CD14-positive monocyte (primary cell): ENCODE measurements around the gene NEUROD1. TPM values are rescaled to one million over a fixed set of nuclear protein-coding genes. Genes with fewer than 3 reads are reported as not detected.

Experiments
- DNase-seq, 3 donors: peaks; one replicate each; pipeline ENCODE4 v3.0.0-alpha.2; 2011 to 2022
- H2AFZ ChIP-seq: 2 replicates; pipeline ENCODE4 v1.6.0; 2012; ENCODE audit warnings: mild to moderate bottlenecking, low read depth, low read length, inconsistent platforms; ENCODE audit not compliant: insufficient read depth, poor library complexity, severe bottlenecking
- H3K27ac ChIP-seq, 2 donors: 1 replicate in 1 of 2; 2 replicates in 1 of 2; pipeline ENCODE4 v1.5.1; 2012 to 2013; ENCODE audit warnings: low read length in 2 of 2, control low read depth in 1 of 2, inconsistent platforms in 1 of 2, low read depth in 1 of 2, mild to moderate bottlenecking in 1 of 2
- H3K27me3 ChIP-seq, 2 donors: one replicate each; pipeline versions ENCODE4 v1.6.0 to v1.6.1; 2011 to 2013; ENCODE audit warnings: low read length in 2 of 2; ENCODE audit not compliant: control insufficient read depth in 2 of 2, insufficient read depth in 2 of 2
- H3K36me3 ChIP-seq, 2 donors: replicated peaks in 1 of 2; 1 replicate in 1 of 2; 2 replicates in 1 of 2; pipeline versions ENCODE4 v1.5.1 to v1.6.1; 2012 to 2013; ENCODE audit warnings: low read length in 2 of 2, control low read depth in 1 of 2, inconsistent platforms in 1 of 2, mild to moderate bottlenecking in 1 of 2; ENCODE audit not compliant: insufficient read depth in 2 of 2, control insufficient read depth in 1 of 2
- H3K4me1 ChIP-seq, 2 donors: 1 replicate in 1 of 2; 2 replicates in 1 of 2; pipeline versions ENCODE4 v1.5.1 to v1.6.1; 2012 to 2013; ENCODE audit warnings: low read length in 2 of 2, control low read depth in 1 of 2, inconsistent platforms in 1 of 2, mild to moderate bottlenecking in 1 of 2, moderate library complexity in 1 of 2; ENCODE audit not compliant: insufficient read depth in 2 of 2, control insufficient read depth in 1 of 2
- H3K4me2 ChIP-seq: replicated peaks from 2 replicates; pipeline ENCODE3; 2012; ENCODE audit warnings: low read length, moderate library complexity, mild to moderate bottlenecking; ENCODE audit not compliant: poor library complexity, severe bottlenecking; ENCODE audit errors: extremely low read depth
- H3K4me3 ChIP-seq, 3 experiments: fragments of 200-600 bp in 1 of 3; sonication (generic) in 1 of 3; replicated peaks in 1 of 3; 1 replicate in 2 of 3; 2 replicates in 1 of 3; pipeline ENCODE4 v1.5.1; 2011 to 2013; ENCODE audit warnings: low read length in 3 of 3, mild to moderate bottlenecking in 3 of 3, control low read depth in 2 of 3, low read depth in 2 of 3, inconsistent platforms in 1 of 3, moderate library complexity in 1 of 3
- H3K79me2 ChIP-seq: 2 replicates; pipeline ENCODE4 v1.6.0; 2012; ENCODE audit warnings: mild to moderate bottlenecking, control low read depth, inconsistent platforms, low read length, moderate library complexity; ENCODE audit not compliant: insufficient read depth
- H3K9ac ChIP-seq: 2 replicates; pipeline ENCODE4 v1.6.0; 2017; ENCODE audit warnings: low read length, mild to moderate bottlenecking; ENCODE audit not compliant: insufficient read depth, poor library complexity, severe bottlenecking
- H3K9me3 ChIP-seq, 2 donors: replicated peaks in 1 of 2; 1 replicate in 1 of 2; 2 replicates in 1 of 2; pipeline versions ENCODE4 v1.5.1 to v1.6.1; 2012 to 2013; ENCODE audit warnings: low read length in 2 of 2, control low read depth in 1 of 2; ENCODE audit not compliant: control insufficient read depth in 1 of 2, insufficient read depth in 1 of 2
- H4K20me1 ChIP-seq: 2 replicates; pipeline ENCODE4 v1.6.0; 2012; ENCODE audit warnings: mild to moderate bottlenecking, low read length, control low read depth, moderate library complexity; ENCODE audit not compliant: insufficient read depth
- H3K27ac Mint-ChIP-seq, 7 donors: one replicate each; pipeline ENCODE4 v1.8.0; 2020; ENCODE audit warnings: mild to moderate bottlenecking in 7 of 7, mixed read lengths in 7 of 7, moderate library complexity in 6 of 7, inconsistent platforms in 2 of 7
- H3K27me3 Mint-ChIP-seq, 3 donors: one replicate each; pipeline ENCODE4 v1.8.0; 2021 to 2022; ENCODE audit warnings: low read depth in 3 of 3, mild to moderate bottlenecking in 3 of 3, mixed read lengths in 3 of 3, moderate library complexity in 3 of 3, inconsistent platforms in 1 of 3
- H3K36me3 Mint-ChIP-seq, 2 donors: one replicate each; pipeline ENCODE4 v1.8.0; 2020; ENCODE audit warnings: mixed read lengths in 2 of 2, inconsistent platforms in 1 of 2, mild to moderate bottlenecking in 1 of 2
- H3K4me1 Mint-ChIP-seq: one replicate; pipeline ENCODE4 v1.8.0; 2020; ENCODE audit warnings: mild to moderate bottlenecking, mixed read lengths
- H3K4me3 Mint-ChIP-seq, 2 donors: one replicate each; pipeline ENCODE4 v1.8.0; 2020; ENCODE audit warnings: mild to moderate bottlenecking in 2 of 2, mixed read lengths in 2 of 2, moderate library complexity in 1 of 2
- H3K9me3 Mint-ChIP-seq, 7 donors: one replicate each; pipeline ENCODE4 v1.8.0; 2020 to 2022; ENCODE audit warnings: mixed read lengths in 7 of 7, mild to moderate bottlenecking in 6 of 7, moderate library complexity in 6 of 7, inconsistent platforms in 2 of 7
- CTCF ChIP-seq: fragments of 200-600 bp; IDR thresholded peaks from one replicate; pipeline ENCODE4 v1.8.0; 2022; ENCODE audit warnings: antibody characterized with exemption, mild to moderate bottlenecking
- WGBS: methylation state at CpG from one replicate; pipeline ENCODE4 v1.1.5; 2013; ENCODE audit warnings: missing lambda C conversion rate; ENCODE audit not compliant: insufficient coverage; 5-methylcytosine and 5-hydroxymethylcytosine counted together
- intact Hi-C, 2 donors: fragments of 100-400 bp; cut with micrococcal nuclease; formaldehyde crosslinking; loops; one replicate each; pipeline versions ENCODE4 v1.15.0 to v1.15.1; 2023
- polyA plus RNA-seq, 3 donors: library from polyadenylated mRNA; depleted of rRNA in 1 of 3; unstranded in 2 of 3; stranded (reverse) in 1 of 3; fragments of 300-500 nt in 2 of 3; fragments of >200 nt in 1 of 3; fragmentation: Illumina TruSeq in 2 of 3; gene quantifications; 1 replicate in 2 of 3; 2 replicates in 1 of 3; pipeline ENCODE4 v1.2.3, GENCODE V29; 2012 to 2021

The NEUROD1 gene
- polyA plus RNA-seq, 3 donors = not detected

- H3K36me3 Mint-ChIP-seq = peaks cover 10 to 18% of the 10 kb centered on the region in 2 donors
- Histone ChIP-seq H3K9ac (no peak overlapping the region), H3K4me2 (no peak overlapping the region), H3K4me3 (no peak overlapping the region), H2AFZ (no peak overlapping the region), H3K27ac (no peak overlapping the region), H4K20me1 (no peaks in the 10 kb centered on the region), H3K4me1 (peaks cover 31 to 39% of the 10 kb centered on the region in 2 donors), H3K9me3 (peaks cover 5 to 56% of the 10 kb centered on the region in 2 donors), H3K79me2 (no peaks in the 10 kb centered on the region), H3K27me3 (peaks cover 81 to 98% of the 10 kb centered on the region in 2 donors), H3K36me3 (no peaks in the 10 kb centered on the region)
- DNase-seq = no peak
- no peak overlapping the region for H3K27ac Mint-ChIP-seq
- 8% methylated on average over 5 of the region's 20 CpGs for whole genome bisulfite sequencing
- TF ChIP-seq CTCF = no peak
- peaks cover 52% of the 10 kb centered on the region for H3K4me1 Mint-ChIP-seq
- peak overlapping the region in 1 of 2 donors; percentile 95 for H3K4me3 Mint-ChIP-seq
- H3K27me3 Mint-ChIP-seq = peaks cover 82 to 92% (median 86%) of the 10 kb centered on the region in 3 donors
- peaks cover 3 to 47% (median 37%) of the 10 kb centered on the region in 7 donors for H3K9me3 Mint-ChIP-seq
- intact Hi-C loops = no loop called here
Observed at GRCh38 chr2:181679544-181679979, 755 bp downstream of the NEUROD1 start.

GRCh38 chr2:181678861-181679543 is 1.3 kb downstream of the NEUROD1 start:
- H3K79me2 ChIP-seq = no peaks in the 10 kb centered on the region
- H3K4me3 ChIP-seq = no peak overlapping the region
- peaks cover 3 to 44% (median 33%) of the 10 kb centered on the region in 7 donors for H3K9me3 Mint-ChIP-seq
- H3K9ac ChIP-seq = no peak overlapping the region
- peaks cover 3 to 52% of the 10 kb centered on the region in 2 donors for H3K9me3 ChIP-seq
- H3K27ac ChIP-seq = no peak overlapping the region
- peak overlapping the region in 1 of 2 donors; percentile 95 for H3K4me3 Mint-ChIP-seq
- H3K4me2 ChIP-seq = no peak overlapping the region
- peaks cover 10 to 18% of the 10 kb centered on the region in 2 donors for H3K36me3 Mint-ChIP-seq
- peaks cover 78 to 98% of the 10 kb centered on the region in 2 donors for H3K27me3 ChIP-seq
- H2AFZ ChIP-seq = no peak overlapping the region
- H3K36me3 ChIP-seq = no peaks in the 10 kb centered on the region
- no peak for TF ChIP-seq CTCF
- DNase-seq = no peak
- peaks cover 29 to 37% of the 10 kb centered on the region in 2 donors for H3K4me1 ChIP-seq
- H4K20me1 ChIP-seq = no peaks in the 10 kb centered on the region
- peaks cover 49% of the 10 kb centered on the region for H3K4me1 Mint-ChIP-seq
- H3K27ac Mint-ChIP-seq = peak overlapping the region in 1 of 7 donors; percentile 8
- intact Hi-C loops = no loop called here
- 22% methylated on average over 9 of the region's 18 CpGs for WGBS
- peaks cover 76 to 90% (median 83%) of the 10 kb centered on the region in 3 donors for H3K27me3 Mint-ChIP-seq
